GM12878 (cell line): ENCODE results near the gene GPR17. TPM values are rescaled to one million over a fixed set of nuclear protein-coding genes. Genes with fewer than 3 reads are reported as not detected.
A peak's percentile ranks its signal among the peaks of the same experiment; 100 is the strongest.

ENCODE experiments used
- ATAC-seq: fragments of 200-7000 bp; cut with Tn5 transposase; 3 replicates; pipeline ENCODE4 v1.9.1; 2020; ENCODE audit warnings: mild to moderate bottlenecking, moderate library complexity
- BruUV-seq: library from RNA; stranded (reverse); fragments of 400-500 nt; replicated peaks from 2 replicates; lab custom pipeline; 2021; lab: Mats Ljungman, UMichigan
- CTCF ChIA-PET: fragments of 300-600 bp; sonication (Branson Sonifier 250); formaldehyde crosslinking; extraction: SDS; loops from one replicate; lab custom pipeline; 2021; ENCODE audit warnings: inconsistent platforms; lab: Yijun Ruan, JAX
- POLR2A ChIA-PET: fragments of 350-600 bp; formaldehyde crosslinking; extraction: SDS; loops from one replicate; lab custom pipeline; 2021; ENCODE audit warnings: inconsistent platforms; lab: Charles Lee
- RAD21 ChIA-PET: fragments of 300-600 bp; sonication (Branson Sonifier 250); formaldehyde crosslinking; loops from one replicate; lab custom pipeline; 2023; ENCODE audit warnings: antibody characterized with exemption; ENCODE audit not compliant: unreplicated experiment; lab: Charles Lee
- SMC1A ChIA-PET: fragments of 300-600 bp; sonication (Branson Sonifier 250); formaldehyde crosslinking; loops from one replicate; lab custom pipeline; 2023; ENCODE audit not compliant: unreplicated experiment, uncharacterized antibody; lab: Charles Lee
- DNase-seq: peaks from one replicate; pipeline ENCODE4 v3.0.0-alpha.2; 2011; ENCODE audit warnings: low read depth, low spot score
- FAIRE-seq: peaks from 3 replicates; lab custom pipeline; 2011; peaks lifted over from hg19 to GRCh38; lab: Jason Lieb, UNC
- H2AFZ ChIP-seq: 2 replicates; pipeline ENCODE4 v1.6.0; 2011; ENCODE audit warnings: low read depth, low read length, control low read depth; ENCODE audit not compliant: control insufficient read depth
- H3K27ac ChIP-seq: 2 replicates; pipeline ENCODE4 v1.5.1; 2011; ENCODE audit warnings: control low read depth; ENCODE audit not compliant: control insufficient read depth, insufficient read depth
- H3K27me3 ChIP-seq, 2 experiments: replicated peaks in 1 of 2; 2 replicates each; pipeline versions ENCODE4 v1.6.0 to v1.6.1; 2011; ENCODE audit warnings: low read length in 1 of 2; ENCODE audit not compliant: control insufficient read depth in 2 of 2, insufficient read depth in 2 of 2
- H3K36me3 ChIP-seq, 2 experiments: 2 replicates each; pipeline ENCODE4 v1.5.1; 2011; ENCODE audit warnings: low read length in 1 of 2; ENCODE audit not compliant: control insufficient read depth in 2 of 2, insufficient read depth in 2 of 2
- H3K4me1 ChIP-seq: 2 replicates; pipeline ENCODE4 v1.6.1; 2011; ENCODE audit warnings: mild to moderate bottlenecking, low read length, moderate library complexity, mixed read lengths; ENCODE audit not compliant: control insufficient read depth, insufficient read depth
- H3K4me2 ChIP-seq: 2 replicates; pipeline ENCODE4 v1.6.0; 2011; ENCODE audit warnings: control low read depth; ENCODE audit not compliant: control insufficient read depth, insufficient read depth
- H3K4me3 ChIP-seq: fragments of 200-600 bp; sonication (generic); 2 replicates; pipeline ENCODE4 v1.5.1; 2016
- H3K79me2 ChIP-seq: 2 replicates; pipeline ENCODE4 v1.6.0; 2011; ENCODE audit warnings: low read length; ENCODE audit not compliant: control insufficient read depth, insufficient read depth
- H3K9ac ChIP-seq: 2 replicates; pipeline ENCODE4 v1.8.0; 2011; ENCODE audit warnings: low read length, control low read depth, mixed read lengths; ENCODE audit not compliant: control insufficient read depth, insufficient read depth
- H3K9me3 ChIP-seq: replicated peaks from 3 replicates; pipeline ENCODE4 v1.5.1; 2011; ENCODE audit warnings: mild to moderate bottlenecking, low read length; ENCODE audit not compliant: control insufficient read depth, insufficient read depth
- H4K20me1 ChIP-seq: 2 replicates; pipeline ENCODE4 v1.6.0; 2011; ENCODE audit not compliant: control insufficient read depth, insufficient read depth
- ATF7 ChIP-seq: fragments of 450-650 bp; IDR thresholded peaks from 2 replicates; pipeline ENCODE4 v1.6.1; 2016; ENCODE audit warnings: low read depth, mild to moderate bottlenecking
- CBX3 ChIP-seq: fragments of 200-600 bp; sonication (generic); IDR thresholded peaks from 2 replicates; pipeline ENCODE4 v1.6.1; 2016; ENCODE audit warnings: low read depth, borderline replicate concordance
- CEBPB ChIP-seq, 2 experiments: fragments of 150-350 bp in 1 of 2; IDR thresholded peaks; 2 replicates each; pipeline ENCODE4 v1.6.1; 2012 to 2014; ENCODE audit warnings: low read depth in 2 of 2, low read length in 2 of 2, borderline replicate concordance in 1 of 2, inconsistent platforms in 1 of 2
- CHD1 ChIP-seq: IDR thresholded peaks from 2 replicates; pipeline ENCODE4 v1.6.1; 2012; ENCODE audit warnings: low read depth, low read length, improper control_type of control experiment
- GATAD2B ChIP-seq: fragments of 450-650 bp; conservative IDR thresholded peaks from 2 replicates; pipeline ENCODE4 v1.6.1; 2017; ENCODE audit warnings: low read depth, mild to moderate bottlenecking, moderate library complexity
- HDAC2 ChIP-seq: fragments of 200-600 bp; sonication (generic); IDR thresholded peaks from 2 replicates; pipeline ENCODE4 v1.6.1; 2017
- HDGF ChIP-seq: fragments of 450-650 bp; IDR thresholded peaks from 2 replicates; pipeline ENCODE4 v1.6.1; 2016; ENCODE audit warnings: antibody characterized with exemption
- KDM1A ChIP-seq: fragments of 200-600 bp; sonication (generic); IDR thresholded peaks from 2 replicates; pipeline ENCODE4 v1.6.1; 2016; ENCODE audit warnings: borderline replicate concordance
- NFXL1 ChIP-seq: fragments of 450-650 bp; IDR thresholded peaks from 2 replicates; pipeline ENCODE4 v1.6.1; 2017; ENCODE audit warnings: antibody characterized with exemption, mild to moderate bottlenecking, borderline replicate concordance
- NFYB ChIP-seq: IDR thresholded peaks from 2 replicates; pipeline ENCODE4 v1.6.1; 2011; ENCODE audit warnings: low read depth, mild to moderate bottlenecking, low read length, improper control_type of control experiment, moderate library complexity; ENCODE audit not compliant: insufficient read depth
- NR2F1 ChIP-seq: fragments of 450-650 bp; conservative IDR thresholded peaks from 2 replicates; pipeline ENCODE4 v1.6.1; 2017; ENCODE audit warnings: mild to moderate bottlenecking
- SIN3A ChIP-seq: IDR thresholded peaks from 2 replicates; pipeline ENCODE4 v1.6.1; 2012; ENCODE audit warnings: low read depth, low read length, improper control_type of control experiment
- STAT3 ChIP-seq: IDR thresholded peaks from 2 replicates; pipeline ENCODE4 v1.6.1; 2011; ENCODE audit warnings: low read depth, low read length, improper control_type of control experiment
- TARDBP ChIP-seq: IDR thresholded peaks from 2 replicates; pipeline ENCODE4 v1.6.1; 2016; ENCODE audit warnings: borderline replicate concordance
- YY1 ChIP-seq: IDR thresholded peaks from 2 replicates; pipeline ENCODE4 v1.6.1; 2011; ENCODE audit warnings: low read depth, mild to moderate bottlenecking, low read length
- ZNF274 ChIP-seq: IDR thresholded peaks from one replicate; pipeline ENCODE4 v1.8.0; 2011; ENCODE audit not compliant: insufficient read length, insufficient read depth
- WGBS: methylation state at CpG from one replicate; pipeline ENCODE4 v1.1.6; 2016; ENCODE audit warnings: low lambda C conversion rate; ENCODE audit not compliant: insufficient replicate concordance, insufficient coverage; ENCODE audit errors: missing lambda C conversion rate; 5-methylcytosine and 5-hydroxymethylcytosine counted together
- in situ Hi-C: fragments of 300-500 bp; cut with MboI; formaldehyde crosslinking; loops from 9 replicates; pipeline ENCODE4 v1.14.3; 2018; ENCODE audit warnings: mixed read lengths
- intact Hi-C: fragments of 100-400 bp; cut with micrococcal nuclease; formaldehyde crosslinking; loops from one replicate; pipeline ENCODE4 v1.14.2; 2022; ENCODE audit not compliant: unreplicated experiment
- polyA plus RNA-seq, 11 experiments: library from polyadenylated mRNA; depleted of rRNA in 4 of 11; unstranded in 6 of 11; stranded (reverse) in 5 of 11; fragments of >200 nt; fragmentation: Nextera tagmentation in 4 of 11; fragmentation: Illumina TruSeq in 1 of 11; extraction: Ambion mirVana in 4 of 11; extraction: Trizol in 1 of 11; gene quantifications; 1 replicate in 1 of 11; 2 replicates in 10 of 11; pipeline versions ENCODE4 v1.2.1 to v1.2.3, GENCODE V29; 2011 to 2016; ENCODE audit warnings: inconsistent platforms in 2 of 11, missing spikeins in 2 of 11, low read depth in 1 of 11
- total RNA-seq, 4 experiments: library from RNA; depleted of rRNA in 3 of 4; stranded (reverse); fragments of >200 nt in 3 of 4; fragmentation: Illumina TruSeq in 1 of 4; extraction: Trizol in 1 of 4; gene quantifications; 2 replicates each; pipeline versions ENCODE4 v1.2.1 to v1.2.3, GENCODE V29; 2013 to 2021
- TF ChIP-seq, protein P1 (sequence below): IDR thresholded peaks from 2 replicates; pipeline ENCODE4 v1.6.1; 2012; ENCODE audit warnings: improper control_type of control experiment, low read depth, low read length; ENCODE audit not compliant: insufficient replicate concordance
- TF ChIP-seq, protein P2 (sequence below): fragments of 450-650 bp; IDR thresholded peaks from 2 replicates; pipeline ENCODE4 v1.6.1; 2017; ENCODE audit warnings: mild to moderate bottlenecking, moderate library complexity

Gene GPR17
- total and polyA plus RNA-seq, 10 of the 15 experiments (the other 5 are each of a cell fraction or from before 2014, with no cell fraction given), result not detected

DNA sequence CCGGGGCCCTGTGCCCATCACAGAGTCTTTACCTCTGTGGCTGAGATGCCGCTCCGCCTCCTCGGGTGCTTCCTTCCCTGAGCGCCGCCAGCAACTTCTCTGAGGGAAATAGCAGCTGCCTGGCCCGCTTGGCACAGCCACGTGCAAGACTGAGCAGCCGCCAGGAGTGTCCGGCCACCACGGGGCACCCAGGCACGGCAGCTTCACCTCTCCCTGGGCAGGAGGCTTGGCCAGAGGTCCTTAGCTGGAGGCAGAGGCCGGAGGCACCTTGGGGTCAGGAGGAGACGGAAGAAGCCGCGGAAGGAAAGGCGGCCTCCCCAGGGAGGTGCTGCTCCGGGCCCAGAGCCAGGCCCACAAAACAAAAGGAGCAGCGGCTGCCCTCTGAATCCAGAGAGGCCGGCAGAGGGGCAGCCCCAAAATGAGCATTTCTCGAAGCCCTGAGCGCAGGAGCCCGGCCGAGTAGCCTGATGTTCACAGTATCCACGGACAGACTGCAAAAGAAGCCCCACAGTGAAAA is 35.4 kb downstream of the GPR17 start:
- no peak for FAIRE-seq
- intact Hi-C loops, result no loop called here
- ChIA-PET CTCF (interaction anchor here (1.0 kb wide), 1 partner anchor 45 kb away, joined by 3 read pairs; no protein-coding TSS in a partner anchor), SMC1A (interaction anchor here (0.6 kb wide), 1 partner anchor 178 kb away, joined by 3 read pairs; no protein-coding TSS in a partner anchor), RAD21 (no interaction called here), POLR2A (no interaction called here)
- BruUV-seq, result no TSS peak
- H3K9me3 ChIP-seq, result no peaks in the 10 kb centered on the region
- 32% methylated on average over 25 of the region's 25 CpGs for WGBS
- ATAC-seq, result peak; percentile 50
- 0 out of 2 replicates have a peak, but pooled peaks cover 3% of the 10 kb centered on the region for H4K20me1 ChIP-seq
- H3K27ac ChIP-seq, result no peak overlapping the region
- H3K27me3 ChIP-seq, result peaks cover 6 to 7% of the 10 kb centered on the region in 2 experiments
- H3K36me3 ChIP-seq, result no peaks in the 10 kb centered on the region
- no peaks in the 10 kb centered on the region for H3K4me1 ChIP-seq
- H3K9ac ChIP-seq, result no peak overlapping the region
- H2AFZ ChIP-seq, result no peak overlapping the region
- no peak overlapping the region for H3K4me3 ChIP-seq
- no peak for DNase-seq
- H3K79me2 ChIP-seq, result no peaks in the 10 kb centered on the region
- no peak overlapping the region for H3K4me2 ChIP-seq
- in situ Hi-C loops, result no loop called here
- TF ChIP-seq NFXL1 (no peak), HDGF (no peak), ATF7 (no peak), CEBPB (IDR thresholded peaks at IDR 0.05; ENCODE audit: borderline replicate concordance in 1 of 2, low read depth in 2 of 2, low read length in 2 of 2) (no peak), NFYB (no peak), HDAC2 (no peak), STAT3 (no peak), GATAD2B (no peak), YY1 (no peak), KDM1A (no peak), SIN3A (no peak), CHD1 (no peak), CBX3 (no peak), ZNF274 (no peak), TARDBP (no peak), NR2F1 (no peak)
- TF ChIP-seq, protein P1, sequence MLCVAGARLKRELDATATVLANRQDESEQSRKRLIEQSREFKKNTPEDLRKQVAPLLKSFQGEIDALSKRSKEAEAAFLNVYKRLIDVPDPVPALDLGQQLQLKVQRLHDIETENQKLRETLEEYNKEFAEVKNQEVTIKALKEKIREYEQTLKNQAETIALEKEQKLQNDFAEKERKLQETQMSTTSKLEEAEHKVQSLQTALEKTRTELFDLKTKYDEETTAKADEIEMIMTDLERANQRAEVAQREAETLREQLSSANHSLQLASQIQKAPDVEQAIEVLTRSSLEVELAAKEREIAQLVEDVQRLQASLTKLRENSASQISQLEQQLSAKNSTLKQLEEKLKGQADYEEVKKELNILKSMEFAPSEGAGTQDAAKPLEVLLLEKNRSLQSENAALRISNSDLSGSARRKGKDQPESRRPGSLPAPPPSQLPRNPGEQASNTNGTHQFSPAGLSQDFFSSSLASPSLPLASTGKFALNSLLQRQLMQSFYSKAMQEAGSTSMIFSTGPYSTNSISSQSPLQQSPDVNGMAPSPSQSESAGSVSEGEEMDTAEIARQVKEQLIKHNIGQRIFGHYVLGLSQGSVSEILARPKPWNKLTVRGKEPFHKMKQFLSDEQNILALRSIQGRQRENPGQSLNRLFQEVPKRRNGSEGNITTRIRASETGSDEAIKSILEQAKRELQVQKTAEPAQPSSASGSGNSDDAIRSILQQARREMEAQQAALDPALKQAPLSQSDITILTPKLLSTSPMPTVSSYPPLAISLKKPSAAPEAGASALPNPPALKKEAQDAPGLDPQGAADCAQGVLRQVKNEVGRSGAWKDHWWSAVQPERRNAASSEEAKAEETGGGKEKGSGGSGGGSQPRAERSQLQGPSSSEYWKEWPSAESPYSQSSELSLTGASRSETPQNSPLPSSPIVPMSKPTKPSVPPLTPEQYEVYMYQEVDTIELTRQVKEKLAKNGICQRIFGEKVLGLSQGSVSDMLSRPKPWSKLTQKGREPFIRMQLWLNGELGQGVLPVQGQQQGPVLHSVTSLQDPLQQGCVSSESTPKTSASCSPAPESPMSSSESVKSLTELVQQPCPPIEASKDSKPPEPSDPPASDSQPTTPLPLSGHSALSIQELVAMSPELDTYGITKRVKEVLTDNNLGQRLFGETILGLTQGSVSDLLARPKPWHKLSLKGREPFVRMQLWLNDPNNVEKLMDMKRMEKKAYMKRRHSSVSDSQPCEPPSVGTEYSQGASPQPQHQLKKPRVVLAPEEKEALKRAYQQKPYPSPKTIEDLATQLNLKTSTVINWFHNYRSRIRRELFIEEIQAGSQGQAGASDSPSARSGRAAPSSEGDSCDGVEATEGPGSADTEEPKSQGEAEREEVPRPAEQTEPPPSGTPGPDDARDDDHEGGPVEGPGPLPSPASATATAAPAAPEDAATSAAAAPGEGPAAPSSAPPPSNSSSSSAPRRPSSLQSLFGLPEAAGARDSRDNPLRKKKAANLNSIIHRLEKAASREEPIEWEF, result no peak
- TF ChIP-seq, protein P2, sequence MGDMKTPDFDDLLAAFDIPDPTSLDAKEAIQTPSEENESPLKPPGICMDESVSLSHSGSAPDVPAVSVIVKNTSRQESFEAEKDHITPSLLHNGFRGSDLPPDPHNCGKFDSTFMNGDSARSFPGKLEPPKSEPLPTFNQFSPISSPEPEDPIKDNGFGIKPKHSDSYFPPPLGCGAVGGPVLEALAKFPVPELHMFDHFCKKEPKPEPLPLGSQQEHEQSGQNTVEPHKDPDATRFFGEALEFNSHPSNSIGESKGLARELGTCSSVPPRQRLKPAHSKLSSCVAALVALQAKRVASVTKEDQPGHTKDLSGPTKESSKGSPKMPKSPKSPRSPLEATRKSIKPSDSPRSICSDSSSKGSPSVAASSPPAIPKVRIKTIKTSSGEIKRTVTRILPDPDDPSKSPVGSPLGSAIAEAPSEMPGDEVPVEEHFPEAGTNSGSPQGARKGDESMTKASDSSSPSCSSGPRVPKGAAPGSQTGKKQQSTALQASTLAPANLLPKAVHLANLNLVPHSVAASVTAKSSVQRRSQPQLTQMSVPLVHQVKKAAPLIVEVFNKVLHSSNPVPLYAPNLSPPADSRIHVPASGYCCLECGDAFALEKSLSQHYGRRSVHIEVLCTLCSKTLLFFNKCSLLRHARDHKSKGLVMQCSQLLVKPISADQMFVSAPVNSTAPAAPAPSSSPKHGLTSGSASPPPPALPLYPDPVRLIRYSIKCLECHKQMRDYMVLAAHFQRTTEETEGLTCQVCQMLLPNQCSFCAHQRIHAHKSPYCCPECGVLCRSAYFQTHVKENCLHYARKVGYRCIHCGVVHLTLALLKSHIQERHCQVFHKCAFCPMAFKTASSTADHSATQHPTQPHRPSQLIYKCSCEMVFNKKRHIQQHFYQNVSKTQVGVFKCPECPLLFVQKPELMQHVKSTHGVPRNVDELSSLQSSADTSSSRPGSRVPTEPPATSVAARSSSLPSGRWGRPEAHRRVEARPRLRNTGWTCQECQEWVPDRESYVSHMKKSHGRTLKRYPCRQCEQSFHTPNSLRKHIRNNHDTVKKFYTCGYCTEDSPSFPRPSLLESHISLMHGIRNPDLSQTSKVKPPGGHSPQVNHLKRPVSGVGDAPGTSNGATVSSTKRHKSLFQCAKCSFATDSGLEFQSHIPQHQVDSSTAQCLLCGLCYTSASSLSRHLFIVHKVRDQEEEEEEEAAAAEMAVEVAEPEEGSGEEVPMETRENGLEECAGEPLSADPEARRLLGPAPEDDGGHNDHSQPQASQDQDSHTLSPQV, result no peak
